ENCODE results near the gene ECHDC1.
"Not testable (repeated sequence)": the region's sequence is repeated elsewhere in the genome, so short reads cannot be mapped to it uniquely, and the experiment has no call there.

The ECHDC1 gene

DNA sequence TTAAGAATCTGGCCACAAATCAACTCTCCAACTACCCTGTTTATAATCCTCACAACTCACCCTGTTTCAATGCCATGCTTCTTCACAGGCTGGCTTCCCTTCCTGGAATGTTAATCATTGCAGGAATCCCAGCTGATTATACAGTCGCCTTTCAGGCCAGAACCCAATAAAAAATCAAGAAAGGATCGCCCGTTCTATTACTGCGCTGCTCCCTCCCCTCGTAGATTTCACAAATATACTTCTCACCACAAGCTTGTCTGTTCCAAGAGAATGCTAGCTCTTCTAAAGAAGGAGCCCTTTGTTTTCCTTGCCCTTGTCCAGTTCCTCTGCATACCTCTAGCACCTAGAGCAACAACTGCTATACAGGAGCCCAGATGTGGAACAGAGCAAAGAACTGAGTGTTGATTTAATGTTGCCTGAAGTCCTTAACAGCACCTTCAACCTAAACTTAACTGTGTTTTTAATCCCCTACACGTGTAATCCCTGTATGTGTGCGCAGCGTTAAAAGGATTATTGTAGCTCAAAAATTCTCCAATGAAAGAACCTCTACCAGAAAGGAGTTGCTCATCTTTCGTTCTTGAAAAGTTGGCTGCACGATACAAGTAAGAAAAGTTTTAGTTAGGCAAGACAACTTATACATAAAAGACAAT is 988 bp downstream of the ECHDC1 start:
- no peak for DNase-seq (ENCODE audit: low read depth)

DNA sequence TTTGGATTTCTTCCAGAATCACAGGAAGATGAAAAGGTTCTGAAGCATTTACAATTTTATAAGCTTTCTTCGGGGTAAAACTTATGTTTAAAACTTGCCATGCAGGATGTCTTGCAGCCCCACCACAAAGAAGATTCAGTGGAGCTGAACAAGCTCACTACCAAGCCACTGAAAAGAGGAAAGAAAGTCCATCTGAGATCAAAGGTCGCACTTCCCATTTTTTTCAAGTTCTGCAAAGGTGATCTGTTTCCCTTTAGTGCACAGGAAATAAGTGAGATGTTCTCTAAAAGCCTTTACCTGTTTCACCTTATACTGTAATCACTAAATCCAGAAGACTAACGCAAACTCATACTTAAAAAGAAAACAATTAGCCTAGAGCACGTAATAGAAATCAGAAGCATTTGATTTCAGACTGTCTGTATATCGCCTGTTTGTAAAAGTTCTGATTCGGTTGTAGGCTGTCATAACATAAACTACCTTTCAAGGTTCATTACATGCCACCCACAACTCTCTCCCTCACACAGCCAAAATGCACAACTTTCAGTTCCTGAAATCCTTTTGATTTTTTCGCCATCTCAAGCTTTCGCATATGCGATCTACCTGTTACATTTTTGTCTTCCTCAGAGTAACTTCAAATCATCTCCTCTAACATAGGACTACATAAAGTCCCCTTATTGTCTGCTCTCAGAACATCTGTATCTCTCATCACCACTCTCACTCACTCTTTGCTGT is 1.8 kb downstream of the ECHDC1 start:
- DNase-seq (ENCODE audit: low read depth) = no peak

DNA sequence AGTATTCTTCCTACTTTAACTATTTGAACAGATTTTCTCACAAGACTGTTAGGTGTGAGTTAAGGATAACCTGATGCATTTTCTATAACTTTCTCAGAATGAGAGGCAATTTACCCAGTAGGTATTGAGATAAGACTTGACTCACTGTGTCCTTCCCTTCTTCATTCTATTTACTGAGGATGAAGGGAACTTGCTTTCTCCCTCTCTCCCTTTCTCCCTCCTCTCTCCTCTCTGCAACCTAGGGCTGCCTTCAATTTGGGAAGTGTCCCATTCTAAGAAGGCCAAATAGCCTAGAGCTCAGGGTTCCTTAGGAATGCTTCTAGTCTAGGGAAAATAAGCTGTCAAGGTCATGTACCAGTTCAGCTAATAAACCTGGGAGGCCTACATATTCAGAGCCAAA is 3.2 kb downstream of the ECHDC1 start:
- DNase-seq (ENCODE audit: low read depth) = no peak

GRCh38 chr6:127338936-127339335 is 4.5 kb downstream of the ECHDC1 start:
- DNase-seq (ENCODE audit: low read depth) = no peak

GRCh38 chr6:127332383-127332961 is 10.9 kb downstream of the ECHDC1 start:
- no peak for DNase-seq (ENCODE audit: low read depth)

- not testable (repeated sequence) for DNase-seq (ENCODE audit: low read depth)
These were observed 12.2 kb downstream of the ECHDC1 start for GRCh38 chr6:127331256-127331655.

DNA sequence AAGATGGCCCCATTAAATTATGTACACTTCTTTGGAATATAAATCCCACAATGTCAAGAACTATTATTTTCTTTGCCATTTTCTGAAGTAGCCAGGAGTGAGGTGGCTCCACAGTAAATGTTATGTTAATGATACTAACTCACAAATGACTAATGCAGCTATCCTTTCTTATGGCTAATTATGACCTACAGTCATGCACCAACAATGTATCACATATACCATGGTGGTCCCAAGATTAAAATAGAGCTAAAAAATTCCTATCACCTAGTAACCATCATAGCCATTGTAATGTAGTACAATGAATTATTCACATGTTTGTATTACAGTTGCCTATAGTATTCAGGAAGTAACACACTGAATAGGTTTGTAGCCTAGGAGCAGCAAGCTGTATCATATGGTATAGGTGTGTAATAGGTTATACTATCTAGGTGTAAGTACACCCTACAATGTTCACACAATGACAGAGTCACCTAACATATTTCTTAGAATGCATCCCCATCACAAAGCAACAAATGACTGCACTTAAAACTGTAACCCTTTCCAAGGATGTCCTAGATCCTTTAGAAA is 15.3 kb downstream of the ECHDC1 start:
- DNase-seq (ENCODE audit: low read depth) = no peak

DNA sequence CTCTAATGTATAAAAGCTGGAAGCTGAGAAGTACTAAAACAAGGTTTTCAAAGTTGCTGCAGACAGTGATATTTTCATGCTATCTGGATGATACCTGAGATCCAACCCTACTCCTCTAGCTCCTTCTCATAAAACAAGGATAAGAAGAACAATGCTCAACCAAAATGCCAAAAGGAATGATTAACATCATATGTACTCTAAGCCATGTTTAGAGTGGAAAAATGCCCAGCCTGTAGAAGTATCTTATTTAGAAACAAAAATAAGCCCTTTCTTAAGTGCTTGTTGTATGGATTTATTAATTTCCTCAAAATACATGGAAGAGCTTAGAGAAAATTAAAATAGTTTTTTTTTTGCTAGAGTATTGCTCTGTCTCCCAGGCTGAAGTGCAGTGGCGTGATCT is 23.7 kb downstream of the ECHDC1 start:
- no peak for DNase-seq (ENCODE audit: low read depth)

GRCh38 chr6:127317388-127318128 is 25.9 kb downstream of the ECHDC1 start:
- no peak for DNase-seq (ENCODE audit: low read depth)

DNA sequence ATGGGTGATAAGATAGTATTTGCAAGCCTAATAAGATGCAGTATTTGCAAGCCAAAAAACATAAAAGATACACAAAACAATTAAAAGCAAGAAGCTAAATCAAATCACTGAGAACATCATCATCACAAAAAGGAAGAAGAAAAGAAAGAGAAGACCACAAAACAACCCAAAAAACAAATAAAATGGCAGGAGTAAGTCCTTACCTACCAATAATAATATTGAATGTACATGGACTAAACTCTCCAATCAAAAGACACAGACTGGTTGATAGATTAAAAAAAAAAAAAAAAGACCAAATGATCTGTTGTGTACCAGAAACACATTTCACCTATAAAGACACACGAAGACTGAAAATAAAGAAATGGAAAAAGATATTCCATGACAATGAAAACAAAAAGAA is 37.7 kb downstream of the ECHDC1 start:
- no peak for DNase-seq (ENCODE audit: low read depth)

- DNase-seq (ENCODE audit: low read depth) = no peak
These were observed 39.5 kb downstream of the ECHDC1 start for GRCh38 chr6:127303917-127304316.

GRCh38 chr6:127302728-127303660 is 40.4 kb downstream of the ECHDC1 start:
- DNase-seq (ENCODE audit: low read depth) = peak; percentile 25

DNA sequence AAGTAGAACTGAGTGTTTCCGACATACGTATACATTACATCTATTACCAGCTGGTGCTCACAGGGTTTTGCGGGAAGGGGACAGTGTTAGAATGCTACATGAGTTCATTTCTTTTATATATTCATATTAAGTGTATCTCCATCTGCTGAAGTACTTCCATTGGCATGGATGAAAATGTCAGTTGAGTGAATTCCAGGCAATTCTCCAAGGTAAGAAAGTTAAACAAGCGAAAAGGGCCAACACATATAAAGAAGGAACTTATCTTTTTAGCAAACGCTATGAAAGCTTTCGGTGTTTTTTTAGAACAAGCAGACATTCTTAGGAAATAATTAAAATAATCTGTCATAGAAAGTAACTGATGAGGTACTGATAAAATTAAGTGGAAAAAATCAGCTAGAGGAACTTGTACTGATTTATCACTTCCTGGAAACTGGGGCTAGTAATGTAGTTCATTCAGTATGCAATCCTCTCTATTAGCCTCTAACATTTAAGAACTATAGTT is 42.2 kb downstream of the ECHDC1 start:
- DNase-seq (ENCODE audit: low read depth) = no peak

DNA sequence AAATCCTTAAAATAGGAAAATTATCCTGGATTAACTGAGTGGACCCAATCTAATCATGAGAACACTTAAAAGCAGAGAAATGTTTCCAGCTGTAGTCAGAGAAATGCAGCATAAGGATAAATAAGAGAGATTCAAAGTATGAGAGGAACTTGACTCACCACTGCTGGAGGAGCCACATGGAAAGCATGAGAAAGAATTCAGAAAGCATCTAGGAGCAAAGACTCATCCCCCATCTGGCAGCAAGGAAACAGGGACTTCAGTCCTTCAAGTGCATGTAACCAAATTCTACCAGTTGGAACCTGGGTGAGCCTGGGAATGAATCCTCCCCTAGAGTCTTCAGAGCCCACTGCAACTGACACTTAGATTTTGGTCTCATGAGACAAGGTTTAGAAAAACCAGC is 43.0 kb downstream of the ECHDC1 start:
- DNase-seq (ENCODE audit: low read depth) = no peak

GRCh38 chr6:127299522-127300240 is 43.7 kb downstream of the ECHDC1 start:
- no peak for DNase-seq (ENCODE audit: low read depth)

- no peak for DNase-seq (ENCODE audit: low read depth)
These were observed 44.9 kb downstream of the ECHDC1 start for GRCh38 chr6:127298475-127298874.

DNA sequence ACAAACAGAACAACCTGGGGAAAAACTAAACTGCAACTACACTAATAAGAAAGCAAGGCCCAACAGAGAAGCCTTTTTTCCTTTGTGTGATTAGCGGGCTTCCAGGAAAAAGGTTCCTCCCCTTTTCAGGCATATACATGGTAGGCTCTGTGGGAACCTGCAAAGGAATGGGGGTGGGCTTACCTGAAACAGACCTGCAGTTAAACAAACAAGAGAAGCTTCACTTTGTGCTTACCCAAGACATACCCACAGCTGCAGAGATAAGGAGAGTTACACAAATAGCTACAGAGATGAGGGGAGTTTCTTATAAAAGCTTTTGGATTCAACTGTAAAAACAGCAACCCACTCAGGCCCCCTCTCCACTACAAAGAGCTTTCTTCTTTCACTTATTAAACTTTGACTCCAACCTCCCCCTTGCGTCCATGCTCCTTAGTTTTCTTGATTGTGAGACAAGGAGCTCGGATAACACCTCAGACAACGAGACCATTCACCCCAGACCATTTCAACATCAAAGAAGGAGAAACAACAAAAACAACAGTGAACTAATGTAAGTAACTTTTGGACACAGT is 45.8 kb downstream of the ECHDC1 start:
- no peak for DNase-seq (ENCODE audit: low read depth)

DNA sequence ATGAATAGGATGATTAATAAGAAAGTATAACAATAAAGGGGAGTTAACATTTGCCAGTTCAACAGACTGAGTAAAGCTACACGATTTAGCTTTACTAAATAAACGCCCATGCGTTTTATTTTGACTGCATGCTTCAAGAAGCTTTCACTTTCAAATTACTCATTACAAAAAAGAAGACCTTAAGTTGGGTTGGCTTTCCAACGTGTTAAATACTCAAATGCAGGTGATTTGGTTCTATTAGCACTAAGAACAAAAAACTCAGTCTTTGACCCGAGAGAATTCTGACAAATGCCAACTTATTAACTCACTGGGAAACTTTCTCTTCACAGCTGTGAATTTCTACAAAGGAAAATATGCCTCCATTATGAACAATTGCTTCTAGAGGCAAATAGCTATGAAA is 51.9 kb downstream of the ECHDC1 start:
- no peak for DNase-seq (ENCODE audit: low read depth)

GRCh38 chr6:127290391-127291265 is 52.8 kb downstream of the ECHDC1 start:
- DNase-seq (ENCODE audit: low read depth) = no peak

Data from T follicular helper cell (primary cell).